Activated CD4-positive, alpha-beta T cell treated with anti-CD3 and anti-CD28 coated beads for 48 hours (primary cell): Measurements from ENCODE around the gene CERK.
"Not testable (repeated sequence)": the region's sequence is repeated elsewhere in the genome, so short reads cannot be mapped to it uniquely, and the experiment has no call there.

Source experiments
- DNase-seq: peaks from one replicate; pipeline ENCODE4 v3.0.0-alpha.2; 2020

CERK gene

DNA sequence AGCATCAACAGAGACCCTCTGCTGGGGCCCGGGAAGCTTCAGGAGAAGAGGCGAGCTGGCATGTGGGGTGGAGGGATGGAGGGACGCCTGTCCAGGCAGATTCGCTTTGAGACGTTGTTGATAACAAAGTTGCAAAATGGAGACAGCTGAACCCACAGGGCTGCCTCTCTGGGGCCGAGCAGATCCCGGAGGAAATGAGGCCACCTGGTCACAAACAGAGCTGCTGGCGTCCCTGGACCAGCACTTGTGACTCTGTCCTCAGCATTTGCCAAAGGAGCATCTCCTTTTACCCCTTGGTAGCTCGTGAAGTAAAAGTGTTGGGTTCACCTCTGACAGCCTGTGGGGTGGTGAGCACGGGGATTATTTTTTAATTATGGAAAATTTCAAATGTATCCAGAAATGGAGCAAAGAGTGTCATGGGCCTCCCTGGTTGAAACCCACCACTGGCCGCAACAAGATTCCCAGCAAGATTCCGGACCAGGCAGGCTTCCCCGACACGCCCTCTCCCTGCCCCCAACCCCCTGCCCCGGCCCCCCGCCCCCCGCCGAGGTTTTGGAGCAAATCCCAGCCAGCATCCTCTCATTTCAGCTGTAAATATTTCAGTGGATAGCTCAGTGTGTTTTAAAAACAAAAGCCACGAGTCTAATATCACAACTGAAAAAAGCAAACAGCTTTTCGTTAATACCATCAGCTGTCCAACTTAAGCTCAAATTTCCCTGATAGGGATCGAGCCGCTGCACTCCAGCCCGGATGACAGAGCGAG lies 97.6 kb downstream of the CERK start:
- DNase-seq = no peak

DNA sequence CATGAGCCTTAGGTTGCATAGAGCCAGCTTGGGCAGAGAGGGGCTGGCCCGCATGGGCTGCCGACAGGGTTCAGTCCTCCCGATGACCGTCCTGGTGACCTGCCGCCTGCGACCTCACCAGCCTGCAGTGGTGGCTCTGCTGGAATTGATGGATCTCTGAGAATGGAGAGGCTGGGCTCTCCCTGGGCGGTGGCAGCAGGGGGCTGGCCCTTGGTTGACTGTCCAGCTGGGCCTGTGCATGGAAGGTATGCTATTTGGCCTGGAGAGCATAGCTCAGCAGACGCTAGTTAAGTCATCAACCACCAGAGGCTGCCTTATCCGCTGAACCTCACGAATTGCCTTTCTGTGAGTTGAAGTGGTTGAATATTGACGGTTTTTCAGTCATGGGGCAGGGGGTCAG lies 98.2 kb downstream of the CERK start:
- DNase-seq = no peak

DNA sequence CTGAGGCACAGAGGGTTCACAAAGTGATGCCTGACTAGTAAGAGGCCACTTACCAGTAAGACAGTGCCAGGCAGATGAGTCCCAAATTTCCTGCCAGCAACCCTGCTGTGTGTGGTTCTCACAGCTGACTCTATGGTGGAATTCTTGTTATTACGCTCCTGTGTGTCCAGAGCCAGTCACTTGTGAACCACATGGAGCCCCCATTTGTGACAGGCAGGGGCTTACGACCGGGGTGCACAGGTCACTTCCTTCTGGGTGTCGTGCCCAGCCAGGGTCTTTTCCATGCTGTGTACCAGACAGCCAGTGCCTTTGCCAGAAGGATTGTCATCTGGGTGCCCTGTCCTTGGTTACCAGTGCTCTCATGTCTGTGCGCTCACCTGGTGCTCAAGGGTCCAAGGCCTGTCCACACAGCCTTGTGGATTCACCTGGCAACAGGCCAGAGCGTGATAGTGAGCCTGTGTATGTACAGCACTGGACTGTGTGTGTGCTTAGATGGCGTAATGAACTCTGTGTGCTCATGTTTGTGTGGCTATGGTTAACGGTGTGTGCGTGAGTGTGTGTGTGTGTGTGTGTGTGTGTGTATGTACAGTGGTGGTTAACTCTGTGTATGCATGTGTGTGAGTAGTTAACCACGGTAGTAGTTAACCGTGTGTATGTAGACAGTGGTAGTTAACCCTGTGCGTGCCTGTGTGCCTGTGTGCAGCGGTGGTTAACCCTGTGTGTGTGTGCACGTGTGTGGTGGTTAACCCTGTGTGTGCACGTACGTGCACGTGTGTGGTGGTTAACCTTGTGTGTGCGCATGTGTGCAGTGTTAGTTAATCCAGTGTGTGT lies 99.2 kb downstream of the CERK start:
- no peak for DNase-seq

- DNase-seq = no peak
Measured at GRCh38 chr22:46637711-46638600, 100.1 kb downstream of the CERK start.

DNA sequence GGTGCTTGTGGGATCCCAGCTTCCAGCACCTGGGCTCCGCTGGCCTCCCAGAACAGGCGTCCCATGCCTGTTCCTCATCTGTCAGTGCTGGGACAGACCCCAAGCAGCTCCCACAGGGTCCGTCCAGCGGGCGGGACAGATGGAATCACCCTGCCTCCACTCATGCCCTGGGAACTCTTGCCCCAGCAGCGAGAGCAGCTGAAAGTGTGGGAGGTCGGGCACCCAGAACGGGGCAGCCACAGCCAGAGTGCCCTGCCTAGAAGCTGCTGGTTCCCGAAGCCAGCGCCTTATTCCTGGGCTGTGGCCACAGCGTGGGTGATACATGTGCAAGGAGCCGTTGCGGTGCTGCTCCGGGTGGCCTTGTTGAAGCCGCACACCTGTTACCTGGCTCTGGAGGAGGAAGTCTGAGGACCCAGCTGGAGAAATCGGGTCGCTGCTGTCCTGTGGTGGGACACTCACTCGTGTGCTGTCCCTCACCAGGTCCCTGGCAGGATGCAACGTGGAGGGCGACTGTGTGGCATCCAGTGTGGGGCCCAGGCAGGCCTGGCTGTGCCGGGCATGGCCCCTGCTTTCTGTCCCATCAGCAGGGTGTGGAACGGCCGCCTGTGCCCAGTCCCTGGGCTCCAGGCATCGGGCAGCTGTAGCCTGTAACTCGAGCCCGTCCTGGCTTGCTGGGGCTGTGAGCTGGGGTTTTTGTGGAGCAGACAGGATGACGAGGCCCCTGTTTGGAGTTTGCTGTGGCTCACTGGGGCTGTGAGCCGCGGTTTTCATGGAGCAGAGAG lies 101.6 kb downstream of the CERK start:
- no peak for DNase-seq

- DNase-seq = no peak
Measured at GRCh38 chr22:46635756-46636155, 102.3 kb downstream of the CERK start.

DNA sequence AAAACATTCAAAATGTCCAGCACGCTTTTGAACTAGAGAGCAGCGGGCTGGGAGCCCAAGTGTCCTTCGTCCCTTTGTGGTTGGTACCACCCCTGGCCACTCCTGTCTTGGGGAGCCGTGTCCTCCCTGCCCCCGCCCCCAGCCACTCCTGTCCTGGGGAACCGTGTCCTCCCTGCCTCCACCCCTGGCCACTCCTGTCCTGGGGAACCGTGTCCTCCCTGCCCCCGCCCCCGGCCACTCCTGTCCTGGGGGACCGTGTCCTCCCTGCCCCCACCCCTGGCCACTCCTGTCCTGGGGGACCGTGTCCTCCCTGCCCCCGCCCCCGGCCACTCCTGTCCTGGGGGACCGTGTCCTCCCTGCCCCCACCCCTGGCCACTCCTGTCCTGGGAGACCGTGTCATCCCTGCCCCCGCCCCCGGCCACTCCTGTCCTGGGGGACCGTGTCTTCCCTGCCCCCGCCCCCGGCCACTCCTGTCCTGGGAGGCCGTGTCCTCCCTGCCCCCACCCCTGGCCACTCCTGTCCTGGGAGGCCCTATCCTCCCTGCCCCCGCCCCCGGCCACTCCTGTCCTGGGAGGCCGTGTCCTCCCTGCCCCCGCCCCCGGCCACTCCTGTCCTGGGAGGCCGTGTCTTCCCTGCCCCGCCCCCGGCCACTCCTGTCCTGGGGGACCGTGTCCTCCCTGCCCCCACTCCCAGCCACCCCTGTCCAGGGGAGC lies 102.9 kb downstream of the CERK start:
- DNase-seq = not testable (repeated sequence)
